ENCODE measurements around the gene TNFAIP8.
"Not testable (repeated sequence)": the region's sequence is repeated elsewhere in the genome, so short reads cannot be mapped to it uniquely, and the experiment has no call there.

The TNFAIP8 gene

DNA sequence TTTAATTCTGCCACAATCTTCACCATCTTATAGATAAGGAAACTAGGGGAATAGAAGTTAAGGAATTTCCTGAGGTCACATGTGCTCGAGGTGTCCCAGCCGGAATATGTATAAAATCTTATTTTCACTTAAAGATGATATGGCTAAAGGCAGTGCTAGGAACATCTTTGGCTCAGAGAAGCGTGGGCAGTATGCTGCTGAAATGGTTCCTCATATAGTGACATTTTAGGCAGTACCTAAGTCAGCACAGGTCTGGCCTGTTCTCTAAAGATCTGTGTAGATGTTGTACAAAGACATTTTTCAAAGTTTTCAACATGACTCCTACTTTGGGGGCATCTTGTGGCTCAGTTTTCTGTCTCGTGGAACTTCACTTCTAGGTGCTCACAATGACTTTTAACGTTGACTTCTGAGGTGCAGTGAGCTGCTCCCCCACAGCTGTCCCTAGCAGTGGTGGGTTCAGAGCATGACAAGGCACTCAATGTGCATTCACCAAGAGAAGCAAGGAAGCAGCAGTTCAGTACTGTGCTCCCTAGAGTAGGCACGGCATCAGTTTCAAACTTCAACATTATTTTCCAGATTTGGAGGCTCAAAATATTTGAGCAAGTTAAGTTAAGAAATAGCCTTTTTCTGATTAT, 40.3 kb downstream of the TNFAIP8 start:
- no peak for DNase-seq (ENCODE audit: low read depth)

GRCh38 chr5:119397518-119398380, 41.9 kb downstream of the TNFAIP8 start:
- DNase-seq (ENCODE audit: low read depth), result peak; percentile 68

DNA sequence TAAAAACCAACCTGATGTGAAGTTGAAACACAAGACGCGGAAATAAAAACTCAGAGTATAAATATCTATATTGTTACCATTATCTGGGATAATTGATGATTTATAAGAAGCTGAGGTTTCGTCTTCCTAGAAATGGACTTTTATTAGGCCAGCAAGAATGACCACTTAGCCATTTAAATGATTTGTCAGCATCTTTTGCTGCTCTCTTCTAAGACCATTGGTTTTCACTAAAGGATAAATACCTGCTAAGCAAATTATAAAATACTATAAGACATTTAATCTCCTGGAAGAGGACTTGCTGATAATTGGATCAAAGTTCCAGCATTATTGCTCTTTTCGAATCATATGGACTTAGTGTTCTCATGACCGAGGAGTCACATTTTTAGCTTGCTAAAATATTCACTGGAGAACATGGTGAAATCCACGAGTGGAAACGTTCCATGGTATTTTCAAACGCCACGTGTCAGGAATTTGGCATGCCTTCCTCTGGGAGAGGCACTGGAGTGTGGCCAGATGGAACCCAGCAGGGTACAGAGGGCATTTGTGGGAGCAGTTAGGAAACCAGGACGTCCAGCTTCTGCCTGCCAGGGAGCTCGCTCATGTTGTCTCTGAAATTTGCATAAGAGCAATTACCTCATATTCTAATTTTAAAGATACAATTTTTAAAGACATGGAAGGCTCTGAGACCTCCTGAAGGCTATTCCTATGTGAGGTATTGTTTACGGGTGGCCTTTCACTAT, 43.1 kb downstream of the TNFAIP8 start:
- DNase-seq (ENCODE audit: low read depth), result peak; percentile 51

GRCh38 chr5:119400245-119400644, 44.4 kb downstream of the TNFAIP8 start:
- DNase-seq (ENCODE audit: low read depth), result no peak

GRCh38 chr5:119402081-119402480, 46.3 kb downstream of the TNFAIP8 start:
- no peak for DNase-seq (ENCODE audit: low read depth)

- no peak for DNase-seq (ENCODE audit: low read depth)
Observed at GRCh38 chr5:119402555-119402954, 46.7 kb downstream of the TNFAIP8 start.

GRCh38 chr5:119404033-119404432, 48.2 kb downstream of the TNFAIP8 start:
- no peak for DNase-seq (ENCODE audit: low read depth)

DNA sequence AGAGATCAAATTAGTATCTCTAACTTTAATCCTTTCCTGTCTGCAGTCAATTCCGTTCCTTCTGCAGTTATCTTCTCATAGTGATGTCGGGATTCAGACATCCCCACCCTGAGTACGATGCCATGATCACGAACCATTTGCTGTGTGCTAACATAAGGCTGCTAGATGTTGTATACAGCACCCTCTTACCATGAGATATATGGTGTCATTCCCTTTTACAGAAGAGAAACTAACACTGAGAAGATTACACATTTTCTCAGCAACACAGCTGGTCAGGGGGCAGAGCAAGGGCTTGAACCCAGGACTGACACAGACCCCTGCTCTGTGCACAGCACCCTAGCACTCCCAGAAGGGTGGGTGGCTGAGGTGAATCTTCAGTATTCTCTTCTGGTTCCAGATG, 49.6 kb downstream of the TNFAIP8 start:
- no peak for DNase-seq (ENCODE audit: low read depth)

- no peak for DNase-seq (ENCODE audit: low read depth)
Observed at GRCh38 chr5:119406551-119407110, 50.8 kb downstream of the TNFAIP8 start.

GRCh38 chr5:119409235-119409815, 53.5 kb downstream of the TNFAIP8 start:
- no peak for DNase-seq (ENCODE audit: low read depth)

- DNase-seq (ENCODE audit: low read depth), result no peak
Observed at GRCh38 chr5:119410448-119411159, 54.8 kb downstream of the TNFAIP8 start.

DNA sequence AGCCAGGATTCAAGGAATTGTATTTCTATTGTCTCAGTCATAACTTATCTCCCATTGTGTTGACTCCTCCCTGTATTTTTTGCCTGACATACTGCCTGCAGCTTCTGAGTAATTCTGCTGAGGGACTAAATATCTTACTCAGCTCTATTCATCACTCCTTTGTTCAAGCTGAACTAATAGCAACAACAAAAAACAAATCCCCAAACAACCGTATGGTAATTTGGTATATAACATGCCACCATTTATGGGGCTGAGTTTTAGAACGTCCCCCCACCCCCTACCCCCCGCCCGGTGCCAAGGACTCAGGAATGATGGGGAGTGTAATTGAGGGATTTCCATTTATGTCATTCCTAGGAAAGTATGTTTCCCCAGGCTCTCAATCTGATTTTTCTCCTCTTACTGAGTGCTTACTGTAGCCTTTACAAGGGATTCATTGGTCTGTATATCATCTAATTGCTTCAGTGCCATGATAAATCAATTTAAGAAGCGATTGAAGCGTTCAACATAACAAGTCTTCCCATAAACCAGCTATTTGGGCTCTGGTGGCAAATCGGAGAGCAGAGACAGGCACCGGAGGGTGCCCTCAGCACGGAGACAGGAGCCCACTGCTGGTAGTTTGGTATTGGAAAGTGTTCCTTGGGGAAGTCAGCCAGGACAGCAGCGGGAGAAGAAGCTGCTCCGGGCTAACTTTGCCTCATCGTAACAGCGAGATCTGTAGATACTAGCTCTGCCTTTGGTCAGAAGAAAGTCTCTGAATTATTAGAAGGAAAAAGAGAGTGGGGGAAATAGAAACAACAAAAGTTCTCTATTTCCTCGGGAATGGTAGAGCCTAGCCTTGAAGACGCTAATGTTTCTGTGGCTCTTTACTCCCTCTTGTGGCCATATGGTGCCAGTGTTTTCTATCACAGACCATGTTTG, 55.8 kb downstream of the TNFAIP8 start:
- no peak for DNase-seq (ENCODE audit: low read depth)

DNA sequence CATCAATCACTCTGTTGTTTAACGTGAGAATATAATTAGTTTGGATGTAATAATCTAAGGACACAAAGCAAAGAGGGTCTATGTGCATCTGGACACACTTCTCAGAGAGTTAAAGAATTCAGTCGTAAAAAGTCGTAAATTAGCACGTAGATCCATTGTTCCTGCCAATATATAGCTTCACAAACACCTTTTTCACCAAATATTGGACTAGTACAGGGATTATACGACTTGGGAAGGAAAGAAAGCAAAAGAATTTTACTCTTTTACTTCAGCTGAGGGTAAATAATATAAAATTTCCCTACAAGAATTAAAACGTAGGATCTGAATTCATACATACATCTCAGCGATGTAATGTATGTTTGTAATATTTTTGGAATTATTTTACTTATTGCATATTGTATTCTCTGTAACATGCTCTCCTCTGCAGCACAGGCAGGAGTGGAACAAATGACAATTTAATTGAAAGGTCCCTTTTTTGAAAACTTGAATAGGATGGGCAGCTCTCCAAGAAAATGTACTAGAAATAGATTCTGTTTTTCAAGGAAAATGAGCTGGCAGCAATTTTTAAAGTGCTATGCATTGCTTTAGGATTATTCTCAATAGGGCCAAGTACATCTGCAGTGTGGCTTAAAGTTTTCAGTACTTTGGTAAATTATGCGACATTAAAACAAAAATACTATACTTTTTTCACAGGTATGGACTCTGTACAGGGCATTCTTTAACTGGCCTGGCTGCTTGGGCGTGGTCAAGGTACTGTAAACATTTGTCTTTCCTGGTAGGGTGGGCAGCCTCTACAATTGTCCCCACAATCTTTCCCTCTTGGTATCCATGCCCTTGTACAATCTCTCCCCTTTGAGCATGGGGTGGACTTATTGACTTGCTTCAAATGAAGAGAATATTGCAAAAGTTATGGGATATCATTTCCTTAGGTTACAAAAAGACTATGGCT, 56.7 kb downstream of the TNFAIP8 start:
- DNase-seq (ENCODE audit: low read depth), result no peak

DNA sequence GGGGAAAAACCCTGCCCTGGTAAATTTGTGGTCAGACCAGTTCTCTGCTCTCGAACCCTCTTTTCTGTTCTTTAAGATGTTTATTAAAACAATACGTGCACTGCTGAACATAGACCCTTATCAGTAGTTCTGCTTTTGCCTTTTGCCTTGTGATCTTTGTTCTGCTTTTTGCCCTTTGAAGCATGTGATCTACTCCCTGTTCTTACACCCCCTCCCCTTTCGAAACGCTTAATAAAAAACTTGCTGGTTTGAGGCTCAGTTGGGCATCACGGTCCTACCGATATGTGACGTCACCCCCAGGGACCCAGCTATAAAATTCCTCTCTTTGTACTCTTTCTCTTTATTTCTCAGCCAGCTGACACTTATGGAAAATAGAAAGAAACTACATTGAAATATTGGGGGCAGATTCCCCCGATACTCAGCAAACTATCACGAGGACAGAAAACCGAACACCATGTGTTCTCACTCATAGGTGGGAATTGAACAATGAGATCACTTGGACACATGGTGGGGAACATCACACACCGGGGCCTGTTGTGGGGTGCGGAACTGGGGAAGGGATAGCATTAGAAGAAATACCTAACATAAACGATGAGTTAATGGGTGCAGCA, 58.4 kb downstream of the TNFAIP8 start:
- not testable (repeated sequence) for DNase-seq (ENCODE audit: low read depth)

GRCh38 chr5:119417891-119418605, 62.2 kb downstream of the TNFAIP8 start:
- DNase-seq (ENCODE audit: low read depth), result peak; percentile 46

- DNase-seq (ENCODE audit: low read depth), result no peak
Observed at GRCh38 chr5:119418606-119419100, 62.8 kb downstream of the TNFAIP8 start.

- no peak for DNase-seq (ENCODE audit: low read depth)
Observed at GRCh38 chr5:119420169-119420568, 64.3 kb downstream of the TNFAIP8 start.

GRCh38 chr5:119426057-119426456, 70.2 kb downstream of the TNFAIP8 start:
- no peak for DNase-seq (ENCODE audit: low read depth)
